Measurements from ENCODE around the gene CRLF1. TPM values are rescaled to one million over a fixed set of nuclear protein-coding genes. Genes with fewer than 3 reads are reported as not detected.

CRLF1 gene
- polyA plus RNA-seq, 3 donors: 0.19 TPM; not detected in 2

DNA sequence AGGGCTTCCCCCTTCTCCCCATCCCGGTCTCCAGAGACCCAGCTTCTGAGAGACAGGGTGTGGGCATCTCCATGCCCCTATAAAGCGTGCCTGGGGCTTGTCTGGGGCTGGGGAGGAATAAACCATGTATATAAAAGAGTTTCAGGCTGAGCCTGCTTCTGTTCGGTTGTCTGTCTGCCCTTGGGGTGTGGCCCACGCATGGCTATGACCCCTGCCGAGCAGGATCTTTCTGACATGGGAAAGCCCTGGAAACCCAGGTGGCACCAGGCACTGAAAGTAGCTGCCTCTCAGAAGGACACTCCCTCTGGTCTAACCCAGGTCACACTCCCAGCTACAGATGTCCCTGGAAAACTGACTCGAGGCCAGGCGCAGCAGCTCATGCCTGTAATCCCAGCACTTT lies 14.3 kb upstream of the CRLF1 start:
- intact Hi-C loops (cut with micrococcal nuclease): no loop called here
- Histone ChIP-seq H3K27ac (ENCODE audit: low read depth in 1 of 2, low read length in 2 of 2) (no peak overlapping the region), H3K4me2 (replicated peaks; ENCODE audit: extremely low read depth, low read length, poor library complexity, severe bottlenecking) (no peak overlapping the region), H3K4me1 (ENCODE audit: control insufficient read depth in 1 of 2, insufficient read depth in 2 of 2, low read length in 2 of 2) (no peaks in the 10 kb centered on the region), H3K9me3 (replicated peaks in 1 of 2; ENCODE audit: control insufficient read depth in 1 of 2, insufficient read depth in 1 of 2, low read length in 2 of 2) (peaks cover 0 to 6% of the 10 kb centered on the region in 2 donors), H3K79me2 (ENCODE audit: insufficient read depth, low read length) (no peaks in the 10 kb centered on the region), H3K36me3 (replicated peaks in 1 of 2; ENCODE audit: control insufficient read depth in 1 of 2, insufficient read depth in 2 of 2, low read length in 2 of 2) (no peaks in the 10 kb centered on the region), H4K20me1 (ENCODE audit: insufficient read depth, low read length) (no peaks in the 10 kb centered on the region), H3K27me3 (ENCODE audit: control insufficient read depth in 2 of 2, insufficient read depth in 2 of 2, low read length in 2 of 2) (peaks cover 0 to 20% of the 10 kb centered on the region in 2 donors), H3K4me3 (replicated peaks in 1 of 3; ENCODE audit: low read depth in 2 of 3, low read length in 3 of 3) (no peak overlapping the region), H2AFZ (ENCODE audit: insufficient read depth, low read depth, low read length, poor library complexity, severe bottlenecking) (no peak overlapping the region), H3K9ac (ENCODE audit: insufficient read depth, low read length, poor library complexity, severe bottlenecking) (no peak overlapping the region)
- Mint-ChIP-seq H3K27me3 (ENCODE audit: low read depth in 3 of 3) (peaks cover 18 to 52% (median 25%) of the 10 kb centered on the region in 3 donors), H3K4me3 (no peak overlapping the region), H3K36me3 (no peaks in the 10 kb centered on the region), H3K4me1 (no peaks in the 10 kb centered on the region), H3K9me3 (peaks cover 0 to 11% (median 4%) of the 10 kb centered on the region in 7 donors), H3K27ac (no peak overlapping the region)
- TF ChIP-seq, protein P1, sequence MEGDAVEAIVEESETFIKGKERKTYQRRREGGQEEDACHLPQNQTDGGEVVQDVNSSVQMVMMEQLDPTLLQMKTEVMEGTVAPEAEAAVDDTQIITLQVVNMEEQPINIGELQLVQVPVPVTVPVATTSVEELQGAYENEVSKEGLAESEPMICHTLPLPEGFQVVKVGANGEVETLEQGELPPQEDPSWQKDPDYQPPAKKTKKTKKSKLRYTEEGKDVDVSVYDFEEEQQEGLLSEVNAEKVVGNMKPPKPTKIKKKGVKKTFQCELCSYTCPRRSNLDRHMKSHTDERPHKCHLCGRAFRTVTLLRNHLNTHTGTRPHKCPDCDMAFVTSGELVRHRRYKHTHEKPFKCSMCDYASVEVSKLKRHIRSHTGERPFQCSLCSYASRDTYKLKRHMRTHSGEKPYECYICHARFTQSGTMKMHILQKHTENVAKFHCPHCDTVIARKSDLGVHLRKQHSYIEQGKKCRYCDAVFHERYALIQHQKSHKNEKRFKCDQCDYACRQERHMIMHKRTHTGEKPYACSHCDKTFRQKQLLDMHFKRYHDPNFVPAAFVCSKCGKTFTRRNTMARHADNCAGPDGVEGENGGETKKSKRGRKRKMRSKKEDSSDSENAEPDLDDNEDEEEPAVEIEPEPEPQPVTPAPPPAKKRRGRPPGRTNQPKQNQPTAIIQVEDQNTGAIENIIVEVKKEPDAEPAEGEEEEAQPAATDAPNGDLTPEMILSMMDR (IDR thresholded peaks at IDR 0.05): no peak
- DNase-seq: no peak
- WGBS (ENCODE audit: insufficient coverage): 92% methylated on average over 3 of the region's 7 CpGs

DNA sequence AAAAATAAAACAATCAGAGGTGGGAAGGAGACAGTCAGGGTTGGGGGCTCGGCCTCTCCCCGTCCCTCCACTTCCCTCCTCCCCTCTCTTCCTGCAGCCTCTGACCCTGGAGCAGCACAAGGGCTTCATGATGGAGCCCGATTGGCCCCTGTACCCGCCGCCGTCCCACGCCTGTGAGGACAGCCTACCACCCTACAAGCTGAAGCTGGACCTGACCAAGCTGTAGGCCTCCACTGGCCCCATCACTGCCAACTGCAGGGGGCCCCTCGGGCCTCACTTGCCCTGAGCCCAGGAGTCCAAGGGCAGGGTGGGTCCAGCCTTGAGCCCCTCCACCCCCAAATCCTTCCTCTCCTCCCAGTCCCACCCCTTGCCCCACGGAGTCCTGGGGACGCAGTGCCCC lies 13.7 kb upstream of the CRLF1 start:
- peaks cover 0 to 6% of the 10 kb centered on the region in 2 donors for H3K9me3 ChIP-seq (replicated peaks in 1 of 2; ENCODE audit: control insufficient read depth in 1 of 2, insufficient read depth in 1 of 2, low read length in 2 of 2)
- Mint-ChIP-seq H3K27ac (no peak overlapping the region), H3K4me1 (no peaks in the 10 kb centered on the region), H3K9me3 (peaks cover 0 to 11% (median 4%) of the 10 kb centered on the region in 7 donors), H3K4me3 (no peak overlapping the region), H3K27me3 (ENCODE audit: low read depth in 3 of 3) (peaks cover 23 to 54% (median 31%) of the 10 kb centered on the region in 3 donors), H3K36me3 (no peaks in the 10 kb centered on the region)
- no peaks in the 10 kb centered on the region for H4K20me1 ChIP-seq (ENCODE audit: insufficient read depth, low read length)
- no peak overlapping the region for H3K27ac ChIP-seq (ENCODE audit: low read depth in 1 of 2, low read length in 2 of 2)
- no peaks in the 10 kb centered on the region for H3K36me3 ChIP-seq (replicated peaks in 1 of 2; ENCODE audit: control insufficient read depth in 1 of 2, insufficient read depth in 2 of 2, low read length in 2 of 2)
- TF ChIP-seq, protein P1 (IDR thresholded peaks at IDR 0.05): no peak
- intact Hi-C loops (cut with micrococcal nuclease): no loop called here
- WGBS (ENCODE audit: insufficient coverage): 85% methylated on average over 6 of the region's 10 CpGs
- peaks cover 0 to 25% of the 10 kb centered on the region in 2 donors for H3K27me3 ChIP-seq (ENCODE audit: control insufficient read depth in 2 of 2, insufficient read depth in 2 of 2, low read length in 2 of 2)
- H3K4me2 ChIP-seq (replicated peaks; ENCODE audit: extremely low read depth, low read length, poor library complexity, severe bottlenecking): no peak overlapping the region
- no peak overlapping the region for H3K9ac ChIP-seq (ENCODE audit: insufficient read depth, low read length, poor library complexity, severe bottlenecking)
- DNase-seq: no peak
- H3K4me3 ChIP-seq (replicated peaks in 1 of 3; ENCODE audit: low read depth in 2 of 3, low read length in 3 of 3): no peak overlapping the region
- H3K4me1 ChIP-seq (ENCODE audit: control insufficient read depth in 1 of 2, insufficient read depth in 2 of 2, low read length in 2 of 2): no peaks in the 10 kb centered on the region
- no peaks in the 10 kb centered on the region for H3K79me2 ChIP-seq (ENCODE audit: insufficient read depth, low read length)
- H2AFZ ChIP-seq (ENCODE audit: insufficient read depth, low read depth, low read length, poor library complexity, severe bottlenecking): no peak overlapping the region

Data from CD14-positive monocyte (primary cell).